ENCODE measurements around the gene COX7A2L. TPM values are rescaled to one million over a fixed set of nuclear protein-coding genes. Genes with fewer than 3 reads are reported as not detected.
"Not testable (repeated sequence)": the region's sequence is repeated elsewhere in the genome, so short reads cannot be mapped to it uniquely, and the experiment has no call there.

COX7A2L gene
- polyA plus RNA-seq, 1 donor: 183 TPM

- DNase-seq: no peak
Measured at GRCh38 chr2:42340045-42340937, 20.7 kb downstream of the COX7A2L start.

GRCh38 chr2:42339191-42339912 lies 21.7 kb downstream of the COX7A2L start:
- no peak for DNase-seq

- DNase-seq: no peak
Measured at GRCh38 chr2:42338567-42339190, 22.3 kb downstream of the COX7A2L start.

GRCh38 chr2:42337846-42338566 lies 23.0 kb downstream of the COX7A2L start:
- no peak for DNase-seq

- DNase-seq: no peak
Measured at GRCh38 chr2:42337356-42337820, 23.6 kb downstream of the COX7A2L start.

- no peak for DNase-seq
Measured at GRCh38 chr2:42336361-42336965, 24.6 kb downstream of the COX7A2L start.

GRCh38 chr2:42335514-42336104 lies 25.4 kb downstream of the COX7A2L start:
- DNase-seq: no peak

GRCh38 chr2:42334865-42335264 lies 26.2 kb downstream of the COX7A2L start:
- DNase-seq: not testable (repeated sequence)

GRCh38 chr2:42334220-42334619 lies 26.8 kb downstream of the COX7A2L start:
- no peak for DNase-seq

GRCh38 chr2:42333579-42333978 lies 27.4 kb downstream of the COX7A2L start:
- no peak for DNase-seq

GRCh38 chr2:42332575-42332974 lies 28.4 kb downstream of the COX7A2L start:
- DNase-seq: no peak

- no peak for DNase-seq
Measured at GRCh38 chr2:42331569-42332284, 29.3 kb downstream of the COX7A2L start.

GRCh38 chr2:42329736-42330135 lies 31.3 kb downstream of the COX7A2L start:
- DNase-seq: peak; percentile 54

- no peak for DNase-seq
Measured at GRCh38 chr2:42328923-42329322, 32.1 kb downstream of the COX7A2L start.

GRCh38 chr2:42328148-42328833 lies 32.7 kb downstream of the COX7A2L start:
- no peak for DNase-seq

GRCh38 chr2:42327125-42327524 lies 33.9 kb downstream of the COX7A2L start:
- DNase-seq: no peak

- DNase-seq: no peak
Measured at GRCh38 chr2:42325609-42326008, 35.4 kb downstream of the COX7A2L start.

GRCh38 chr2:42324949-42325348 lies 36.1 kb downstream of the COX7A2L start:
- DNase-seq: no peak

GRCh38 chr2:42324244-42324643 lies 36.8 kb downstream of the COX7A2L start:
- no peak for DNase-seq

Measured in left kidney (tissue), 2 donors.